Measurements from ENCODE around the gene ECE2.
"Not testable (repeated sequence)": the region's sequence is repeated elsewhere in the genome, so short reads cannot be mapped to it uniquely, and the experiment has no call there.

Gene ECE2

DNA sequence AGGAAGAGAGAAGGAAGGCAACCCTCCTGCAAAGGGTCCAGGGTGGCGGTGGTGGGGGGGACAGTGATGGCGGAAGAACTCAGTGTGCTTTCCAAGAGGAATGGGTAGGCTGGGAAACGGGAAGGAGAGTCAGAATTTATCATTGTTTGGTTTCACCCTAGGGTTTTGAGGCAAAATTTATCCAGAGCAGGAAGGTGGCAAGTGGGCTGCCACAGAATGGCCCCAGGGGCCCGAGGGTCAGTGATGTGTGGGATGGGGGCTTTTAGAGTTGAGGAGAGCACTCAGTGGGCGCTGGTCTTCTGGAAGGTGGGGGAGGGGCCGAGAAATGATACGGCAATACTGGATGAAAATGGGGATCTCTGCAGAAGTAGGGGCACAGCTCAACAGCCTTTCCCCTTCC is 62.2 kb downstream of the ECE2 start:
- H3K4me3 ChIP-seq (ENCODE audit: low read length): no peak overlapping the region
- TF ChIP-seq ZNF274 (IDR thresholded peaks at IDR 0.05; ENCODE audit: low read depth, low read length): no peak

DNA sequence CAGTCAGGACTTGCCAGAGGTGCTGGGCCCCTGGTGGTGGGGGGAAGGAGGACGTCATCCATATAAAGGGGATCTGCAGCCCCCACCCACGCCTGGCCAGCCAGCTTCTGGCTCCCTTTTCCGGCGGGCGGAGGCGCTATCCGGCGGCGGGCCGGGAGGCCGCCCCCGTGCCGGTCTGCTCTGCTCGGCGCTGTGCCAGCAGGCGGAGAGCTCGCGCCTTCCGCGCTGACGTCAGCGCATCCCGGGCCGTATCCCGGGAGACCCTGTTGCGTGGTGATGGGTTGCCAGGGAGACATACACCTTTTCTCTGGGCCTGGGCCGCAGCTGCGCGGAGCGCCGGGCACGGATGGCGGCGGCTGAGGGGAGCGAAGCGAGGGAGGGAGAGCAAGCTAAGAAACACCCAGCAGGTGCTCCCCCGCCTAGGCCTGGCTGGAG is 62.7 kb downstream of the ECE2 start:
- no peak for TF ChIP-seq ZNF274 (IDR thresholded peaks at IDR 0.05; ENCODE audit: low read depth, low read length)
- H3K4me3 ChIP-seq (ENCODE audit: low read length): no peak overlapping the region

GRCh38 chr3:184339001-184339400 is 63.2 kb downstream of the ECE2 start:
- H3K4me3 ChIP-seq (ENCODE audit: low read length): no peak overlapping the region
- no peak for TF ChIP-seq ZNF274 (IDR thresholded peaks at IDR 0.05; ENCODE audit: low read depth, low read length)

DNA sequence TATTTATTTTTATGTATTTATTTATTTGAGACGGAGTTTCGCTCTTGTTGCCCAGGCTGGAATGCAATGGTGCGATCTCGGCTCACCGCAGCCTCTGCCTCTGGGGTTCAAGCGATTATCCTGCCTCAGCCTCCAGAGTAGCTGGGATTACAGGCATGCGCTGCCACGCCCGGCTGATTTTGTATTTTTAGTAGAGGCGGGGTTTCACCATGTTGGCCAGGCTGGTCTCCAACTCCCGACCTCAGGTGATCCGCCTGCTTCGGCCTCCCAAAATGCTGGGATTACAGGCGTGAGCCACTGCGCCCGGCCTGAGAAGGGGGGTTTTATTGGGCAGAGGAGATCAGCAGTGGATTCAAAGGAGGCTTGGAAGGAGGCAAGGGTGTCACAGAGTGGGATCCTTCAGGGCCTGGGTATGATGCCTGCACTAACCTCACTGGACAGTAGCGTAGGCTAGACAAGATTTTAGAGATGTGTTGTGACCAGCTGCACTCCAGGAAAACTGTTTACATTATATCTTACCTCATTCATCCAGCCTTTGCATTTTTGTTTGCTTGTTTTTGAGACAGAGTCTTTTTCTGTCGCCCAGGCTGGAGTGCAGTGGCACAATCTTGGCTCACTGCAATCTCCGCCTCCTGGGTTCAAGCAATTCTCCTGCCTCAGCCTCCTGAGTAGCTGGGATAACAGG is 63.8 kb downstream of the ECE2 start:
- not testable (repeated sequence) for H3K4me3 ChIP-seq (ENCODE audit: low read length)

GRCh38 chr3:184341925-184342324 is 66.1 kb downstream of the ECE2 start:
- no peak overlapping the region for H3K4me3 ChIP-seq (ENCODE audit: low read length)
- TF ChIP-seq ZNF274 (IDR thresholded peaks at IDR 0.05; ENCODE audit: low read depth, low read length): no peak

Data from GM08714 (cell line).